Measurements from ENCODE around the gene IL9. TPM values are rescaled to one million over a fixed set of nuclear protein-coding genes. Genes with fewer than 3 reads are reported as not detected.

IL9 gene
- total and polyA plus RNA-seq, 2 of the 13 experiments (the other 11 are each of a cell fraction or from before 2014, with no cell fraction given), result not detected

DNA sequence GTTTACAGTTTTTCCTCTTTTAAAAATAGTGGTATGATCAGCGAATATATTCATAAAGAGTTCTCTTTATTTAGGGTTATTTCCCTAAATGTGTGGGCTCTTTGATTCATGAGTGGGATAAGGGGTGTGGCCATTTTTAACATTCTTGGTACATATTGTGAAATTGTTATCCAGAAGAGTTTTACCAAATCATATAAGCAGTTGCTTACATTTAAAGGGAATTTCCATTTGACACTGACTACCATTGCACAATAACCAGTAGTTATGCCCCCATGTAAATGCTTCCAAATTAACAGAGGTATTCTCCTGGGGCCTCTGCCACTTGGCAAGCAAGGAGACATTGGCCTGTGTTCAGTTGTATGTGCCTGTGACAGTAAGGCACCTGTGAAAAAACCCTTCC lies 34.0 kb downstream of the IL9 start:
- CTCF ChIA-PET (ENCODE audit: low intra/inter-chr PET ratio, low total read pairs), result no interaction called here
- Histone ChIP-seq H3K9ac (ENCODE audit: insufficient read depth, low read depth, low read length) (no peak overlapping the region), H3K79me2 (ENCODE audit: insufficient read depth, low read length) (no peaks in the 10 kb centered on the region), H2AFZ (ENCODE audit: low read length) (no peak overlapping the region), H3K36me3 (replicated peaks in 1 of 2; ENCODE audit: control insufficient read depth in 1 of 2, insufficient read depth in 2 of 2, low read length in 2 of 2) (no peaks in the 10 kb centered on the region), H3K4me2 (ENCODE audit: low read depth, low read length) (no peak overlapping the region), H4K20me1 (ENCODE audit: insufficient read depth, low read length) (no peaks in the 10 kb centered on the region), H3K27ac (ENCODE audit: extremely low read length, insufficient read depth, low read length) (no peak overlapping the region), H3K4me1 (ENCODE audit: insufficient read depth, low read length) (peaks cover 6% of the 10 kb centered on the region; the same call in 1 of the 2 replicates), H3K9me3 (ENCODE audit: low read length) (no peaks in the 10 kb centered on the region), H3K27me3 (ENCODE audit: control insufficient read depth in 1 of 2, insufficient read depth in 2 of 2, low read length in 2 of 2) (no peaks in the 10 kb centered on the region; a peak in 2 of 5 replicates), H3K4me3 (replicated peaks in 1 of 3; ENCODE audit: insufficient read depth in 1 of 3, low read depth in 2 of 3, low read length in 3 of 3) (no peak overlapping the region)
- POLR2A ChIA-PET, result no interaction called here
- BruUV-seq (replicated peaks), result no TSS peak
- TF ChIP-seq ZNF547 (CRISPR knock-in tag; IDR thresholded peaks at IDR 0.05) (no peak), CEBPB (IDR thresholded peaks at IDR 0.05; ENCODE audit: borderline replicate concordance, low read depth, low read length) (peak; percentile 36; the same call in 1 of the 2 replicates)
- ATAC-seq (no peak), FAIRE-seq (no peak), DNase-seq (ENCODE audit: low spot score) (no peak)
- intact Hi-C loops (cut with micrococcal nuclease; ENCODE audit: unreplicated experiment) (no loop called here), in situ Hi-C loops (cut with HindIII; ENCODE audit: extremely low pct_ligation_motif_present, low pct_unique_long_range_greater_than_20kb) (loop anchor here (25.0 kb wide), 1 partner anchor 551 kb away; no protein-coding TSS in a partner anchor)
- 45% methylated on average over 1 of the region's 1 CpG for WGBS (ENCODE audit: low lambda C conversion rate)

DNA sequence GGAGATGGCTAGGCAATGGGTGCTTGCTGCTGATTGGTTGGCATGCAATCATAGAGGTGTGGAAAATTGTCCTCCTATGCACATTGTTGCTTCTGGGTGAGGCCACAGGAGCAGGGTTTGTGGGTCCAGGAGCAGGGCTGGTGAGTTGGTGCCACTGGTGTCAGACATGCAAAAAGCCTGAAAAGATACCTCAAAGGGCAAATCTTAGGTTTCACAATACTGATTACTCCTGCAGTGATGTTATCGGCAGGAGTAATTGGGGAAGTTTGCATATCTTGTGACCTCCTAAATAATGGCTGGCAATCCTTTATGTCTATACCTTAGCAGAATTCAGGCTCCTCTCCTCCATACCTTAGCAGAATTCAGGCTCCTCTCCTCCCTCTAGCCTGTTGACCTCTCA lies 36.0 kb downstream of the IL9 start:
- Histone ChIP-seq H3K4me2 (ENCODE audit: low read depth, low read length) (no peak overlapping the region), H3K27me3 (ENCODE audit: control insufficient read depth in 1 of 2, insufficient read depth in 2 of 2, low read length in 2 of 2) (no peaks in the 10 kb centered on the region; a peak in 1 of 5 replicates), H3K36me3 (replicated peaks in 1 of 2; ENCODE audit: control insufficient read depth in 1 of 2, insufficient read depth in 2 of 2, low read length in 2 of 2) (no peaks in the 10 kb centered on the region), H3K27ac (ENCODE audit: extremely low read length, insufficient read depth, low read length) (no peak overlapping the region), H3K4me1 (ENCODE audit: insufficient read depth, low read length) (peaks cover 6% of the 10 kb centered on the region; the same call in 1 of the 2 replicates), H3K4me3 (replicated peaks in 1 of 3; ENCODE audit: insufficient read depth in 1 of 3, low read depth in 2 of 3, low read length in 3 of 3) (no peak overlapping the region), H4K20me1 (ENCODE audit: insufficient read depth, low read length) (no peaks in the 10 kb centered on the region), H3K9ac (ENCODE audit: insufficient read depth, low read depth, low read length) (no peak overlapping the region), H2AFZ (ENCODE audit: low read length) (no peak overlapping the region), H3K9me3 (ENCODE audit: low read length) (no peaks in the 10 kb centered on the region), H3K79me2 (ENCODE audit: insufficient read depth, low read length) (no peaks in the 10 kb centered on the region)
- intact Hi-C loops (cut with micrococcal nuclease; ENCODE audit: unreplicated experiment) (no loop called here), in situ Hi-C loops (cut with HindIII; ENCODE audit: extremely low pct_ligation_motif_present, low pct_unique_long_range_greater_than_20kb) (loop anchor here (25.0 kb wide), 1 partner anchor 553 kb away; no protein-coding TSS in a partner anchor)
- no peak for FAIRE-seq
- DNase-seq (ENCODE audit: low spot score), result no peak
- CTCF ChIA-PET (ENCODE audit: low intra/inter-chr PET ratio, low total read pairs), result no interaction called here
- WGBS (ENCODE audit: low lambda C conversion rate), result 100% methylated on average over 1 of the region's 1 CpG
- BruUV-seq (replicated peaks), result no TSS peak
- ATAC-seq, result no peak
- POLR2A ChIA-PET, result no interaction called here
- no peak for TF ChIP-seq FOXK1 (CRISPR knock-in tag; IDR thresholded peaks at IDR 0.05; ENCODE audit: borderline replicate concordance, low read depth)
- TF ChIP-seq, protein P1, sequence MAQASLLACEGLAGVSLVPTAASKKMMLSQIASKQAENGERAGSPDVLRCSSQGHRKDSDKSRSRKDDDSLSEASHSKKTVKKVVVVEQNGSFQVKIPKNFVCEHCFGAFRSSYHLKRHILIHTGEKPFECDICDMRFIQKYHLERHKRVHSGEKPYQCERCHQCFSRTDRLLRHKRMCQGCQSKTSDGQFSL (CRISPR knock-in tag; IDR thresholded peaks at IDR 0.05), result no peak
- TF ChIP-seq KIAA2018 (CRISPR knock-in tag; IDR thresholded peaks at IDR 0.05; ENCODE audit: borderline replicate concordance), result no peak
- TF ChIP-seq SRF (IDR thresholded peaks at IDR 0.05; ENCODE audit: low read depth, low read length), result no peak
- no peak for TF ChIP-seq ZNF326 (CRISPR knock-in tag; IDR thresholded peaks at IDR 0.05; ENCODE audit: borderline replicate concordance)
- no peak for TF ChIP-seq RARG (CRISPR knock-in tag; IDR thresholded peaks at IDR 0.05; ENCODE audit: low read depth)
